Breast epithelium (tissue), 4 donors: ENCODE measurements around the gene MACROD2. TPM values are rescaled to one million over a fixed set of nuclear protein-coding genes. Genes with fewer than 3 reads are reported as not detected.

Experiments used
- DNase-seq, 2 donors: peaks; one replicate each; pipeline ENCODE4 v3.0.0-alpha.2; 2019; ENCODE audit warnings: low spot score in 2 of 2
- H3K27ac ChIP-seq, 2 donors: fragments of 200-600 bp; sonication (generic) in 1 of 2; one replicate each; pipeline ENCODE4 v1.5.1; 2016 to 2019; ENCODE audit warnings: mild to moderate bottlenecking in 1 of 2
- H3K27me3 ChIP-seq, 2 donors: fragments of 200-600 bp; sonication (generic) in 1 of 2; one replicate each; pipeline versions ENCODE4 v1.5.1 to v1.6.0; 2017 to 2019; ENCODE audit warnings: control low read depth in 1 of 2, mild to moderate bottlenecking in 1 of 2
- H3K36me3 ChIP-seq: fragments of 200-600 bp; one replicate; pipeline ENCODE4 v1.5.1; 2019
- H3K4me1 ChIP-seq, 2 donors: fragments of 200-600 bp; sonication (generic); one replicate each; pipeline ENCODE4 v1.5.1; 2016 to 2019; ENCODE audit warnings: control low read depth in 1 of 2
- H3K4me3 ChIP-seq, 3 donors: fragments of 200-600 bp; sonication (generic); 1 replicate in 2 of 3; 2 replicates in 1 of 3; pipeline ENCODE4 v1.5.1; 2016 to 2019; ENCODE audit warnings: mild to moderate bottlenecking in 3 of 3, moderate library complexity in 2 of 3
- H3K9me3 ChIP-seq, 2 donors: fragments of 200-600 bp; sonication (generic) in 1 of 2; one replicate each; pipeline ENCODE4 v1.5.1; 2016 to 2019; ENCODE audit warnings: control low read depth in 1 of 2
- CTCF ChIP-seq, 3 donors: fragments of 450-650 bp; IDR thresholded peaks; one replicate each; pipeline ENCODE4 v1.5.1; 2016 to 2017; ENCODE audit warnings: antibody characterized with exemption in 3 of 3, mild to moderate bottlenecking in 3 of 3, moderate library complexity in 3 of 3
- POLR2A ChIP-seq: fragments of 450-650 bp; IDR thresholded peaks from one replicate; pipeline ENCODE4 v1.6.1; 2016; ENCODE audit warnings: antibody characterized with exemption, mild to moderate bottlenecking, moderate library complexity
- POLR2AphosphoS5 ChIP-seq, 3 donors: sonication (generic); formaldehyde crosslinking; IDR thresholded peaks; one replicate each; pipeline ENCODE4 v1.6.1; 2017; ENCODE audit warnings: antibody characterized with exemption in 3 of 3
- intact Hi-C: fragments of 100-400 bp; cut with DNase I; formaldehyde crosslinking; loops from one replicate; pipeline ENCODE4 v1.15.1; 2023; ENCODE audit warnings: low total_unique reads
- total RNA-seq, 3 donors: library from RNA; depleted of rRNA; stranded (reverse); fragments of >200 nt; gene quantifications; one replicate each; pipeline ENCODE4 v1.1.0, GENCODE V29; 2016

The MACROD2 gene
- total RNA-seq, 3 donors from 2014 or later = 6.7 to 26.8 (median 8.8) TPM

GRCh38 chr20:15673206-15673605, 1677.9 kb downstream of the MACROD2 start:
- H3K27ac ChIP-seq = no peak overlapping the region
- no peaks in the 10 kb centered on the region for H3K36me3 ChIP-seq
- H3K4me3 ChIP-seq = no peak overlapping the region
- H3K27me3 ChIP-seq = no peaks in the 10 kb centered on the region
- intact Hi-C loops = no loop called here
- DNase-seq = no peak
- no peaks in the 10 kb centered on the region for H3K9me3 ChIP-seq
- TF ChIP-seq POLR2AphosphoS5 (IDR thresholded peaks at IDR 0.05) (no peak), CTCF (IDR thresholded peaks at IDR 0.05) (no peak), POLR2A (no peak)
- no peaks in the 10 kb centered on the region for H3K4me1 ChIP-seq

- no peak for TF ChIP-seq POLR2AphosphoS5 (IDR thresholded peaks at IDR 0.05)
- no peak for TF ChIP-seq POLR2A
- TF ChIP-seq CTCF (IDR thresholded peaks at IDR 0.05) = no peak
- no peaks in the 10 kb centered on the region for H3K4me1 ChIP-seq
- no peak overlapping the region for H3K27ac ChIP-seq
Observed at GRCh38 chr20:15674253-15675060, 1679.1 kb downstream of the MACROD2 start.

GRCh38 chr20:15675061-15675514, 1679.8 kb downstream of the MACROD2 start:
- no peak for DNase-seq
- Histone ChIP-seq H3K36me3 (no peaks in the 10 kb centered on the region), H3K27ac (no peak overlapping the region), H3K4me3 (no peak overlapping the region), H3K9me3 (no peaks in the 10 kb centered on the region), H3K27me3 (no peaks in the 10 kb centered on the region), H3K4me1 (no peaks in the 10 kb centered on the region)
- TF ChIP-seq POLR2A = no peak
- intact Hi-C loops = no loop called here

More at GRCh38 chr20:15674253-15675060, 1679.1 kb downstream of the MACROD2 start:
- intact Hi-C loops = no loop called here
- Histone ChIP-seq H3K9me3 (no peaks in the 10 kb centered on the region), H3K4me3 (no peak overlapping the region), H3K27me3 (no peaks in the 10 kb centered on the region), H3K36me3 (no peaks in the 10 kb centered on the region)
- no peak for DNase-seq

GRCh38 chr20:15675813-15676484, 1680.6 kb downstream of the MACROD2 start:
- Histone ChIP-seq H3K4me1 (no peaks in the 10 kb centered on the region), H3K36me3 (no peaks in the 10 kb centered on the region), H3K9me3 (no peaks in the 10 kb centered on the region), H3K27ac (no peak overlapping the region), H3K27me3 (no peaks in the 10 kb centered on the region), H3K4me3 (no peak overlapping the region)
- intact Hi-C loops = no loop called here
- no peak for TF ChIP-seq POLR2AphosphoS5 (IDR thresholded peaks at IDR 0.05)
- no peak for TF ChIP-seq POLR2A
- TF ChIP-seq CTCF (IDR thresholded peaks at IDR 0.05) = no peak
- no peak for DNase-seq

GRCh38 chr20:15676815-15677214, 1681.5 kb downstream of the MACROD2 start:
- Histone ChIP-seq H3K4me3 (no peak overlapping the region), H3K9me3 (no peaks in the 10 kb centered on the region), H3K36me3 (no peaks in the 10 kb centered on the region), H3K4me1 (no peaks in the 10 kb centered on the region), H3K27ac (no peak overlapping the region), H3K27me3 (no peaks in the 10 kb centered on the region)
- intact Hi-C loops = no loop called here
- no peak for TF ChIP-seq POLR2A
- TF ChIP-seq CTCF (IDR thresholded peaks at IDR 0.05) = no peak
- no peak for TF ChIP-seq POLR2AphosphoS5 (IDR thresholded peaks at IDR 0.05)
- no peak for DNase-seq
